EL (cell line): ENCODE data around the gene BHLHE23.

Experiments
- DNase-seq: peaks from one replicate; pipeline ENCODE4 v3.0.0-alpha.2; 2016

Gene BHLHE23

DNA sequence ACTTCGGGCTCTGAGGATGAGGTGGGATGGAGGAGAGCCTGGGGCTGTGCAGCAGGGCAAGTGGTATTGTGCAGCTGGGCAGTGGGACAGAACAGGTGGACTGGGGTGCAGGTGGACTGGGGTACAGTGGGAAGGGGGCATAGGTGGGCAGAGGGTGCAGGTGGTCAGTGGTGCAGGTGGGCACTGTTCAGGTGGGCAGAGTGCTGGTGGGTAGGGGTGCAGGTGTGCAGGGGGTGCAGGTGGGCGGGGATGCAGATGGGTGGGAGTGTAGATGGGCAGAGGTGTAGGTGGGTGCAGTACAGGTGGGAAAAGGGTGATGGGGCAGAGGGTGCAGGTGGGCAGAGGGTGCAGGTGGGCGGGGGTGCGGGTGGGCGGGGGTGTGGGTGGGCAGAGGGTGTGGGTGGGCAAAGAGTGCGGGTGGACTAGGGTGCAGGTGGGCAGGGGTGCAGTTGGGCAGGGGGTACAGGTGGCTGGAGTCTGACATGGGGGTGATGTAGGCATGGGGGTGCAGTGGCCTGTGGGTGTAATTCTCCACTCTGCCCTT, 20.4 kb downstream of the BHLHE23 start:
- DNase-seq = no peak

DNA sequence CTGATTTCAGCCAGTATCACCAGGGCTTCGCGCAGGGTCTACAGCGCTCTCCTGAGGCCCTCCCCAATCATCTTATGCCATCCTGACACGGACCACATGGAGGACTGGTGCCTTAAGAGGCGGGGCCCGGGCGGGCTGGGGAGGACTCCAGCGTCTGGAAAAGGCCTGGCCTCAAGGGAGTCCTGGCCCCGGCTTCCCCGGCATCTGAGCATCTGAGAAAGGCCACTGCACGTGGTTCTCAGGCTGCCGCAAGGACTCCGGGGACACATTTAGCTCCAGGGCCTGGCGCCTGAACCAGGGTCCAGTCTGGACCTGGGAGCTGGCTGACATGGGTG, 21.4 kb downstream of the BHLHE23 start:
- no peak for DNase-seq

DNA sequence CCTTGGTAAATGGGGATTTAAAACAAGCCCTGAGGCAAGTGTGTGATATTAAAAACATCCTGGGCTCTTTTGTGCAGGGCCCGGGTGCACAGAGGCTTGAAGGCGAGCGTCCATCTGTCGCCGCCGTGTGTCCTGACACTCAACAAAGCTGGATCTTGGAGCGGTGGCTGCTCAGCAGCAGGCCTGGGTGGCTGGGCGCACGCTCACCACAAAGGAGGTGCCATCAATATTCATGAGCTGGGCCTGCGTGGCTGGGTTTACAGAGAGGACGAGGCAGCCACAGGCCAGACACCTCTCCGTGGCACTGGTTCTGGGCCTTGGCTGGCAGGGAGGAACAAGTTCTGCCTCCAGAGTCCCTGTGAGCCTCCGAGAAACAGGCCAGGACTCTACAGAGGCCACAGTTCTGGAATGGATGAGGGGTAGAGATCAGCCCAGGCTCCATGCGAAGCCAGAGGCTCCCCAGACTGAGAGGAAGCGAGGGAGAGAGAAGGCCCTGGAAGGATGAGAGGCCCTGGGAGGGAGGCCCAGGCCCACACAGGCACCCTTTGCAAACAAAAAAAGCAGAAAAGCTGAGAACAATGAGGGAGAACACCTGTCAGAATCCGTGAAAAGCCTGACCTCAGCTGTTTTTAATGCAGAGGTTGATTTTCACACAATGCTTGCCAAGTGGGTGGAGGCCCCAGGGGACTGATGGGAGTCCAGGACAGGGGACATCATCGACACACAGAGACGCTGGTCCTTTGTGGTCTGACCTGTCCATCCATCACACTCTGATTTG, 21.9 kb downstream of the BHLHE23 start:
- DNase-seq = no peak

DNA sequence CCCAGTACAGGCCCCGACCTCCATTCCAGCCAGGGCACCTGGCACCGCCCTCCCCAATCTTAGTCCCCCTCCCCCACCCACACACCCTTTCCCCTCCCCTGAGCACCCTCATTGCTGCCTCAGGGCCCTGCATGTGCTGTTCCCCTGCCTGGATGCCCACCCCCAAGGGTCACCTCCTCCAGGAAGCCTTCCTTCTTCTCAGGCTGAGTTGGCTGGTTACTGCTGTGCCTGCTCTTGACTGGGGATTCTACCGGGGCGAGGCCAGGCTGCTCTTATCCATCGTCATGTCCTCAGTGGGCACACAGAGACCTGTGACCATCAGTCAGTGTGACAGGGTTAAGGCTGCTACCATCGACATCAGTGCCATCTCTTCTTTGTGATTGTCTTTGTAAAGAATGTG, 23.6 kb downstream of the BHLHE23 start:
- no peak for DNase-seq

DNA sequence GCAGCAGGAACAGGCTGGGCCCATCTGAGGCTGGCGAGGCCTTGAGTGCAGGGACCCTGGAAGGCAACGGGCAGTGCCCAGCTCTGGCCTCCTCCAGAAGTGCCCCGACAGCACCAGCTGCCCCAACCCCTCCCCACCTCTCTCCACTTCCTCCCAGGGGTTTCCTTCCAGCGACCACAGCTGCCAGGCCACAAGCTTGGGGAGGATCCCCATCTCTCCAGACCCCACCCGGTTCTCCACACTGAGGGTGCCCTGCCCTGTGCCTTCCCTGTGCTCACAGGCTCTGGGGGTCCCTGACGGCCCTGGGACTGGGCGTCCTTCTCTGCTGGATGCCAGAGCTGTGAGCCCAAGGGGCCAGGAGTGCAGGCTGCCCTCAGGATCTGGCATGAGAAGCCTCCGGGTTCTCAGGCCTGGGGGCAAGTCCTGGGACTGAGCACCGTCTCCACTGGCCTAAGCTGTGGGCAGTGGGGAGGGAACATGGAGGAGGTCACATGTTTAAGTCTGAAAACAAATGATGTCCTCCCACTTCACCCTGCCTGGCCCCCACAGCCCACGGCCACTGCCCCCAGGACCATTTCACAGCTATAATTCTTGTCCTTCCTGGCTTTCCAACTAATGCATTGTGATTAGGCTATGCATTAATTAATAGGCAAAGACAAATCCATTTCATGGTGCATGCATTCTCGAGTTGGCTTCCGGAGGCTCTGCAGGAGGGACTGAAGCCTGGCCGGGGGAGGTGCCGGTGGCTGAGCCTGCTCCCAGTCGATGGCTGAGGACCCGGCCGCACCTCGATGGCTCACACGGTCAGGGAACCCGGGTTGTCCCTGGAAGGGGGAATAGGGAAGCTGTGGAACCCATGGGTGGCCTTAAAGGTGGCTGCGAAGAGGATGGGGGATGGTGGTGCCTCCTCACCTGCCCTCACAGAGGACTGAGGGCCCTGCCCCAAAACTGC, 24.4 kb downstream of the BHLHE23 start:
- DNase-seq = no peak

DNA sequence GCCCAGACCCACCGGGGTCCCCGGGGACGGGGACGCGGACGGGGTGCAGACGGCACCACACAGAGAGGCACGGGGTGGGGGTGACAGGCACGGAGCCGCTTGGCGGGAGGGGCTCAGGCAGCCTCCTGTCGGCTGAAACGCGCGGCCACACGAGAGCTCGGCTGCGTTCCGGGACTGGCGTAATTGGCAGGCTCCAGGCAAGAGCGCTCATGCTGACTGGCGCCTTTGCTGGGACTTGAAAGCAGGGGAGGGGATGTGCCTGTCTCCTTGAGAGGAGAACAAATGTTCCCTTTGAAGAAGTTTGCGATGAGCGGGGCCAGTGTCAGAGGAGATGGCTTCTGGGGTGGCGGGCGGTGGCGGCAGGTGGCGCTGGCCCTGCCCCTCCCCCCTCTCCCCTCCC, 25.8 kb downstream of the BHLHE23 start:
- peak; percentile 16 for DNase-seq

DNA sequence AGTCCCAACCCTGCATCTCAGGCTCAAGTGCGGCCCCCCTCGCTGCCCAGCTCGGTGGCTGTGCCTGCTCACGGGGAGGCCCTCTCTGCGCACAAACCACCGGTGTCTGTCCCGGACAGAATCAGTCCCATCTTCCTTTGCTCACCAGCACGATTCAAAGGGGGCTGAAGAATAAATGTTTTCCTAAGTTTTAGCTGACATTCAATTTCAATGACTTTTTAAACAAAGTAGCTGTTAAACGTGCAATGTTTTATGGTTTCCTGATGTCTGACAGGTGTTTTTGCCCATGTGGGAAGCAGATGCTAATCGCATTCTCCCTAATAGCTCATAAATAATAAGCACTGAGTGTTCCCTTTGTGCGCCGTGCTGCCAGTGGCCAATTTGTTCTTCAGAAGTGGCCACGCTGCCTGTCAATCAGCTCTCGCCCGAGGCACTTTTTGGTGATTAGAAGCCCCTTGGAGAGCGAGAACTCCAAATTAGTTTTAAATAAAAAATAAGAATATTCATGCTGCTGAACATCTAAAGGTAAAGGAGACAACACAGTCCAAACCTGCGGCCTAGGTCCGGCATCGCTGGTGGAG, 26.3 kb downstream of the BHLHE23 start:
- DNase-seq = no peak

DNA sequence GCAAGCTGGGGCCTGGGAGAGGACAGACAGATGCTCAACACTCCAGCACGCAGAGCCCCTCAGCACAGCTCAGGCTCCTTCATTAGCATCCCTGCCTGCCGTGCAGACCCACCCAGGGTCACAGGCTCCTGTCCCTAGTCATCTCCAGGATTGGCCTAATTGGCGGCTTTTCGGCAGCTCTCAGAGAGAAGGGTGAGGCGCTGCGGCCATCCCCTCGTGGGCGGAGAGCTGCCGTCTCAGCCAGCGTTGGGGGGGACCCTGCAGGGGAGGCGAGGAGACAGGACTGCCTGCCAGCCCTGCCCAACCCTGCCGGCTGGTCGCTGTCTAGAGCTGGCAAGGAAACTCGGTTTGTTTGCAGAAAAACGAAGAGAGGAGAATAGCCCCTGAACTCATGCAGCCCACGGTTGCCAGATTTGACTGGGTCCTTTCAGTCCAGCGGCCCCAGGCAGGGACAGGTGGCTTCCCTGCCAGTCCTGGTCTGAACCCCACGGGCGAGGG, 26.8 kb downstream of the BHLHE23 start:
- no peak for DNase-seq

DNA sequence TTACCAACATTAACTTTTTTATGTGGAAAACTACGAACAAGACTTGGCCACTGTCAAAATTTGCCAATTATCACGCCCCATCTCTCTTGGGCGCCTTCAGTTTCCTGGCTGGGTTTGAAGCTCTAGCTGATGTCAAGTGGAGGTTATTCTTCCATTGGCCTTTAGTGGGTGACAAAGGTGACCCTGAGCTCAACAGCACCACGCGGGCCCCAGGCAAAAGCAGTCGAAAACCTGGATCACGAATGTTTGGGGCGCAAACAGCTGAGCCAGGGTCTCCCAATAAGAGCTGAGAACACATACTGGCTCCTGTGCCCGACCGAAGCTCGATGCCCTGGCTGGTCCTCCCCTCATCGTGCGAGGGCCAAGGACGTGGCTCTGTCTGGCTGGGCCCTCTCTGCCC, 27.5 kb downstream of the BHLHE23 start:
- DNase-seq = no peak

DNA sequence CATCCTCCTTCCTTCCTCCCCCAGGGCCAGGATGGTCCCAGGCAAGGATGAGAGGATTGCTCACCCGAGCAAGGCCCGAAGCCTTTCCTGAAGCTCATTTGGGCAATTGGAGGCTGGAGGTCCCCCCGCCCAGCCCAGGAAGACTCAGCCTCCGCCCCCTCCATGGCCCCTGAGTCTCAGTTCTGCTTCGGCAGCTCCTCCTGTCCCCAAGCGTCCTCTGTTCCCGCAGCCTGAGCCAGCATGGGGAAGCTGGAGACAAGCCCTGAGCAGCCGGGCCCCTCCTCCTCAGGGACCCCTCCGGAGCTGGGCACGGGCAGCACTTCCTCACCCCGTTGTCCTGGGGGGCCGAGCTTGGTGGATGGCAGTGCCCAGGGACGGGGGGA, 28.2 kb downstream of the BHLHE23 start:
- no peak for DNase-seq

DNA sequence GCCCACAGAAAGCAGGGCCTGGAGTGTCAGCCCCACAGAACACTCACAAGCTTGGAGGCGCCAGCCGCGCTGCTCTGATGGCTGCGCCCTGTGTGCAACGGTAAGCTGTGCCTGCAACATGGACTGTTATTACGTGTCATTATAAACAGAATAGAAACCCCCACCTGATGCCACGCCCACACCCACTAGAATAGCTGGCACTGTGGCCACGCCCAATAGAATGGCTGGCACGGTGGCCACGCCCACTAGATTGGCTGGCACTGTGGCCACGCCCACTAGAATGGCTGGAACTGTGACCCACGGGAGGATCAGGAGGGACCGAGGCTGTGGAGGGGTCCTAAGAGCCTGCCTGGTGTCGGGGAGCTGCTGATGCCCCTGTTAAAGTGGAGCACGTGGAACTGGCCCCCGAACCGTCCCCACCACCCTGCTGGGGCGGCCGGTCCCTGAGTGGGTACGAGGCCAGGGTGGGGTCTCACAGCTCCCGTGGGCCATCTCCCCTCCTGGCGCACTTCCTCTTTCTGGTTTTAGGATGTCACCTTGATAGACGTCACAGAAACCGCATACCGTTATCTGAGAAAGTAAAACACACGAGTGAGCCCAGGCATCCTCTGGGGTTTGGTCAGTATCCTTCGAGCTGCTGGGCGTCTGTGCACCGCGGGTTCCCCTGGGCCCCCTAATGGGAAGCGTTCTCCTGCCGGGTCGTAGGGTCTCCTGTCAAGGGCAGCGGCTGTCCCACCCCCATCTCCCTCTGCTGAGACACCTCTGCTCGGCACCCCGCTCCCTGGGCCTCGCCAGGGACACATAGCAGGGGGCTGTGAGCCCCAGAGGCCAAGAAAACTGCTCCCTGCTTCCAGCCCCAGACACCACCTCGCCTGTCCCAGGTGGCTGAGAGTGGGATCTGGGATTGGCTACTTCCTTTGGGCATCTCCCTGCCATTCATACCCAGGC, 28.9 kb downstream of the BHLHE23 start:
- no peak for DNase-seq

DNA sequence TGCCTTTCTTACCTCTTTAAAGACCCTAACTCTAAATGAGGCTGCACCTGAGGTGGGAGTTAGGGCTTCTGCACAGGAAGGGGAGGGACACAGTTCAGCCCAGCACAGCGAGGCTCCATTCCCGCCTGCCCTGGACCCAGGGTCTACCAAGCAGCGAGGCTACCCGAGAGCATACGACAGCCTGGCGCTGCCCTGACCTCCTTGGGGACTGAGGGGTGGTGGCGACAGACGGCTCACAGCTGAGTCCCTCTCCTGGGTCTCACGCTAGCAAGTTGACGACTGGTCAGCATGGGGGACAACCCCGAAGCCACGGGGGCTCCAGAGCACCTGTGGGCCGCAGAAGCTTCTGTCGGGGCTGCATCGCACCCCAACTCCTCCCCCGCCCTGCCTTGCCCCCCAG, 29.9 kb downstream of the BHLHE23 start:
- DNase-seq = no peak

DNA sequence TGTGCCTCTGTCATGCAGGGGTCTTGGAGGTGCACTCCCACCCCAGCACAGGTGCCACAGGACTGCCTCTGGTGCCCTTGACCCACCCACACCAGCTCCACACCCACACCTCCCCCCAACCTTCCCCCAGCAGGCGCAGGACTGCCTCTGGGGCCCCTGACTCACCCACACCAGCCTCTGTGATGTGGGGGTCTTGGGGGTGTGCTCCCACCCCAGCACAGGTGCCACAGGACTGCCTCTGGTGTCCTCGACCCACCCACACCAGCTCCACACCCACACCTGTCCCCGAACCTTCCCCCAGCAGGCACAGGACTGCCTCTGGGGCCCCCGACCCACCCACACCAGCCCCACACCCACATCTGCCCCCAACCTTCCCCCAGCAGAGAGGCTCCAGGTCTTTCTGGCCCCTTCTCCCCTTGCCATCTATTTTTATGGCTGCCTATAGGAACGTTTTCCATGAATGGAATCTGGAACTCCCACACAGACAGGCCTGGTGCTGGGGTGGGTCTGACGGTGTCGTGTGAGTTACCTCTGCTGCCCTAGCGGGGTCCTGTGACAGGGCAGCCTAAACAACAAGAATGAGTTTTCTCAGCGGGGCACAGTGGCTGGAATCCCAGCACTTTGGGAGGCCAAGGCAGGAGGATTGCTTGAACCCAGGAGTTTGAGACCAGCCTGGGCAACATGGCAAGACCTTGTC, 30.8 kb downstream of the BHLHE23 start:
- DNase-seq = no peak

DNA sequence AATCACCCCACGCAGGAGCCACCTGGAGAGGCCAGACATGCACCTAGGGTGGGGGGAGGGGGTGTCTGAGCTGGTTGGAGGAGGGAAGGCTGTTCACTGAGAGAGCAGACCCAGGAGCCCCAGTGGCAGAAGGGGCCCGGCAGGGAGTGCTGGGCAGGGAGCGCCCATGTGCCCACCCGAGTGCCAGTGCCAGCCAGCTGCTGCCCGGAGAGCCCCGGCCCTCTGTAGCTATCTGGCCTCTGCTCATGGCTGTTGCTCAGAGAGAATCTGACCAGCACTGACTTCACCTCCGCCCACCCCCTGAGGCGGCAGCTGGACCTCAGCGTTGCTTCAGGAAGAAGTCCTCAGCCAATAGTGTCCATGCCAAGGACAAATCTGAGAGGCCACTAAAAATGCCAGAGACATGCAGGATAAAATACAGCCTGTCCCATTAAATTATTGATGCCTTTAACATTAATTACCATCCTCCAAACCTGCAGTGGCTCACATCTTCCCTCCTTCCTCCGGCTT, 31.5 kb downstream of the BHLHE23 start:
- DNase-seq = no peak

DNA sequence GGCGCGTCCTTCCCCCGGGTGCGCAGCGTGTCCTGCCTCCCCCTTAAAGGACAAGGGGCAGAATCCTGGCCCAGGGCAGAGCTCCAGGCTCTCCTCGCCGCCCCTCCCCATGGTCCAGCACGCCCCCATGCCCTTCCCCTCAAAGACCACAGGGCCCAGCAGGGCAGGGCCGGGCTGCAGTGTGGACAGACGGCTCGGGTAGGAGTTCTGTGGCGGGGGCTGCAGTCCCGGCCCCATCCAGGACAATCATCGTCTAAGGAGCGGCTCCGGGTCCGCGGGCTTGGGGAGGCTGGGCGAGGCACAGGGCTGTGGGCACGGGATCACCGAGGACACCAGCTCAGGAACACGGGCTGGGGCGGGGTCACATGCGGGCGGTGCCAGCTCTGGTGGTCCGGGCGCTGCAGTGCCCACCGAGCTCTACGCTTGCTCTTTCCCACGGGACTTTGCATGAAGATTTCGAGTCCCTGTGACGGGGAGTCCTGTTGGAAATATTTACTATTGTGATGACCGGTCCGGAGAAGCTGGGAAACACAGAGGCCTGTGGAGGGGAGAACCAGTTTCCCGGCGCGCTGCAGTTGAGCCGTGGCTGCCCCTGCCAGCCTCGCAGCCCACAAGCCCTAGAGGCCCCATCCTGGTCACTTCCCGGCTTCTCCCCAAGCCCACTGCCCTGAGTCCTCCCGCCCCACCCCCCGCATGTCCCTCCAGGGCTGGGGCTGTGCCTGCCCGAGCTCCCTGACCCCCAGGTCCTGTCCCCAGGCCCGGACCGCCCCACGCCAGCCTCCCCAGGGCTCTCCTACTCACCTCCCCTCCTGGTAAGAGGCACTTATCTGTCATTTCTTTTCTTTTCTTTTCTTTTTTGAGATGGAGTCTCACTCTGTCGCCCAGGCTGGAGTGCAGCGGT, 33.7 kb downstream of the BHLHE23 start:
- DNase-seq = no peak

DNA sequence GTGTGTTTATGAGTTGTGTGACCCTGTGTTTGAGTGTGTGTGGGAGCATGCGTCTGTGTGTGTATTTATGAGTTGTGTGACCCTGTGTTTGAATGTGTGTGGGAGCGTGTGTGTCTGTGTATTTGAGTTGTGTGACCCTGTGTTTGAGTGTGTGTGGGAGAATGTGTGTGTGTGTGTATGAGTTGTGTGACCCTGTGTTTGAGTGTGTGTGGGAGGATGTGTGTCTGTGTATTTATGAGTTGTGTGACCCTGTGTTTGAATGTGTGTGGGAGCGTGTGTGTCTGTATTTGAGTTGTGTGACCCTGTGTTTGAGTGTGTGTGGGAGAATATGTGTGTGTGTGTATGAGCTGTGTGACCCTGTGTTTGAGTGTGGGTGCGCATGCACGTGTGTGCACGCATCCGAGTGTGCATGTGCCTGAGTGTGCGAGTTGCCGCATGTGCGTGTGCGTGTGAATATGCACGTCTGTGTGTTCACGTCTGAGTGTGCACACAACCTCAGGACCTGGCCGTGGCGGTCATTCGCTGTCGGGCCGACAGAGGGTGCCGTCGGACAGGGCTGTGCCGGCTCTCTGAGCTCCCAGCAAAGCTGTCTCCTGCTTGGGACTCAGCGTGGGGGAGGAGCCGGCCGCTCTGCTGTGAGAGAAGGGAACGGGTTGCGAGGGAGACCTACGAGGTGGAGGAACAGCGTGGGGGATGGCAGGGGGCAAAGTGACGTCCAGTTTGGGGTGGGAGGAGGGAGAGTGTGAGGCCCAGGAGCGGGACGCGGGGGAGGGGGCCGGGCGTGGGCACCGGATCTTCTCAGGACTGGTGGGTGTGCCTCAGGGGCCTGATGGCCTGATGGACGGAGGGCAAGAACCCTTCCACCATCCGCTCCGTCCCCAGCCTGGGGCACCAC, 34.6 kb downstream of the BHLHE23 start:
- peak; percentile 79 for DNase-seq

DNA sequence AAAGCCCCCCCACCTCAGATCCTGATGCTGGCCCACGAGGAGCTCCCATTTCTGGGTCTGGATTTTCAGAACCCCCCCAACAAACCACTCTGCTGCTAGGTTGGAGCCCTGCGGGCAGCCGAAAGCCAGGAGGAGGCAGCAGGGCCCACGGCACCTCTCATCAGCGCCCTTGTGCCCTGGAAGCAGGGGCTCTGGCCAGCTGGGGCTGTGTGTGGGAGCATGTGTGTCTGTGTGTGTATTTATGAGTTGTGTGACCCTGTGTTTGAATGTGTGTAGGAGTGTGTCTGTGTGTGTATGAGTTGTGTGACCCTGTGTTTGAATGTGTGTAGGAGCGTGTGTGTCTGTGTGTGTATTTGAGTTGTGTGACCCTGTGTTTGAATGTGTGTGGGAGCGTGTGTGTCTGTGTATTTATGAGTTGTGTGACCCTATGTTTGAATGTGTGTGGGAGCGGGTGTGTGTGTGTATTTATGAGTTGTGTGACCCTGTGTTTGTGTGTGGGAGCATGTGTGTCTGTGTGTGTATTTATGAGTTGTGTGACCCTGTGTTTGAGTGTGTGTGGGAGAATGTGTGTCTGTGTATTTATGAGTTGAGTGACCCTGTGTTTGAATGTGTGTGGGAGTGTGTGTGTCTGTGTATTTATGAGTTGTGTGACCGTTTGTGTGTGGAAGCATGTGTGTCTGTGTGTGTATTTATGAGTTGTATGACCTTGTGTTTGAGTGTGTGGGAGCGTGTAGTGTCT, 35.4 kb downstream of the BHLHE23 start:
- no peak for DNase-seq
